HepG2 (cell line): ENCODE data around the gene ABCB6. TPM values are rescaled to one million over a fixed set of nuclear protein-coding genes. Genes with fewer than 3 reads are reported as not detected.
A peak's percentile ranks its signal among the peaks of the same experiment; 100 is the strongest.

Experiments
- ARID3A ChIP-seq: IDR thresholded peaks from 2 replicates; pipeline ENCODE4 v1.6.1; 2012; ENCODE audit warnings: low read depth, low read length, improper control_type of control experiment
- CHCHD3 ChIP-seq: sonication (generic); formaldehyde crosslinking; IDR thresholded peaks from 2 replicates; pipeline ENCODE4 v1.8.0; 2022; ENCODE audit warnings: mild to moderate bottlenecking, missing genetic modification reagents, moderate library complexity
- CHD4 ChIP-seq: fragments of 200-600 bp; sonication (generic); IDR thresholded peaks from 2 replicates; pipeline ENCODE4 v1.7.0; 2017; ENCODE audit warnings: mild to moderate bottlenecking, low read length, borderline replicate concordance
- KDM6A ChIP-seq: IDR thresholded peaks from 2 replicates; pipeline ENCODE4 v1.6.1; 2016; ENCODE audit warnings: low read depth
- MEIS2 ChIP-seq: sonication (generic); formaldehyde crosslinking; IDR thresholded peaks from 2 replicates; pipeline ENCODE4 v1.9.0; 2021; ENCODE audit warnings: mild to moderate bottlenecking, missing genetic modification reagents
- MTA1 ChIP-seq: sonication (generic); formaldehyde crosslinking; IDR thresholded peaks from 2 replicates; pipeline ENCODE4 v1.4.0; 2020; ENCODE audit warnings: missing genetic modification reagents, mild to moderate bottlenecking, borderline replicate concordance
- RBM39 ChIP-seq: fragments of 200-400 bp; formaldehyde crosslinking; IDR thresholded peaks from one replicate; pipeline ENCODE4 v1.6.1; 2018; ENCODE audit warnings: antibody characterized with exemption, mild to moderate bottlenecking, low read depth, low read length; ENCODE audit not compliant: poor library complexity, severe bottlenecking
- TBX3 ChIP-seq: fragments of 450-650 bp; IDR thresholded peaks from 2 replicates; pipeline ENCODE4 v1.6.1; 2017; ENCODE audit warnings: antibody characterized with exemption, mild to moderate bottlenecking, inconsistent platforms, borderline replicate concordance
- THAP11 ChIP-seq: IDR thresholded peaks from 2 replicates; pipeline ENCODE4 v1.6.1; 2016; ENCODE audit warnings: missing biosample characterization, missing genetic modification reagents
- XBP1 ChIP-seq: sonication (generic); formaldehyde crosslinking; IDR thresholded peaks from 2 replicates; pipeline ENCODE4 v1.5.0; 2020; ENCODE audit warnings: missing genetic modification reagents
- ZBTB46 ChIP-seq: sonication (generic); formaldehyde crosslinking; IDR thresholded peaks from 2 replicates; pipeline ENCODE4 v1.4.0; 2020; ENCODE audit warnings: mild to moderate bottlenecking, missing genetic modification reagents, borderline replicate concordance
- ZMYM2 ChIP-seq: sonication (generic); formaldehyde crosslinking; IDR thresholded peaks from 2 replicates; pipeline ENCODE4 v1.8.0; 2022; ENCODE audit warnings: mild to moderate bottlenecking, missing genetic modification reagents
- ZNF138 ChIP-seq: sonication (generic); formaldehyde crosslinking; IDR thresholded peaks from 2 replicates; pipeline ENCODE4 v1.5.0; 2020; ENCODE audit warnings: mild to moderate bottlenecking, low read depth, missing genetic modification reagents
- ZNF549 ChIP-seq: sonication (generic); formaldehyde crosslinking; IDR thresholded peaks from 2 replicates; pipeline ENCODE4 v1.5.0; 2020; ENCODE audit warnings: missing genetic modification reagents
- ZNF569 ChIP-seq: sonication (generic); formaldehyde crosslinking; IDR thresholded peaks from 2 replicates; pipeline ENCODE4 v1.5.0; 2020; ENCODE audit warnings: mild to moderate bottlenecking, missing genetic modification reagents, moderate library complexity, borderline replicate concordance
- ZNF7 ChIP-seq: IDR thresholded peaks from 2 replicates; pipeline ENCODE4 v1.6.1; 2016; ENCODE audit warnings: missing biosample characterization, missing genetic modification reagents
- ZNF75D ChIP-seq: sonication (generic); formaldehyde crosslinking; IDR thresholded peaks from 2 replicates; pipeline ENCODE4 v1.8.1; 2023; ENCODE audit warnings: missing genetic modification reagents, mild to moderate bottlenecking, borderline replicate concordance
- polyA plus RNA-seq, 8 experiments: library from polyadenylated mRNA; depleted of rRNA in 3 of 8; stranded (reverse) in 7 of 8; unstranded in 1 of 8; fragments of >200 nt; fragmentation: Illumina TruSeq in 4 of 8; extraction: Trizol in 4 of 8; gene quantifications; 2 replicates each; pipeline versions ENCODE4 v1.2.1 to v1.2.3, GENCODE V29; 2011 to 2016; ENCODE audit warnings: low read depth in 4 of 8, missing spikeins in 1 of 8, mixed read lengths in 1 of 8; ENCODE audit not compliant: insufficient read depth in 1 of 8
- total RNA-seq, 5 experiments: library from RNA; depleted of rRNA; stranded (reverse); fragments of >200 nt; fragmentation: Illumina TruSeq; extraction: Trizol; gene quantifications; 2 replicates each; pipeline ENCODE4 v1.2.3, GENCODE V29; 2016; ENCODE audit warnings: low read depth in 1 of 5
- TF ChIP-seq, protein P1 (sequence below): sonication (generic); formaldehyde crosslinking; IDR thresholded peaks from 2 replicates; pipeline ENCODE4 v1.4.0; 2020; ENCODE audit warnings: missing genetic modification reagents, borderline replicate concordance
- TF ChIP-seq, protein P2 (sequence below): sonication (generic); formaldehyde crosslinking; IDR thresholded peaks from 2 replicates; pipeline ENCODE4 v1.5.0; 2020; ENCODE audit warnings: missing genetic modification reagents
- TF ChIP-seq, protein P3 (sequence below): sonication (generic); formaldehyde crosslinking; conservative IDR thresholded peaks from 2 replicates; pipeline ENCODE4 v1.8.1; 2023; ENCODE audit warnings: missing genetic modification reagents

The ABCB6 gene
- total and polyA plus RNA-seq, 2 of the 13 experiments (the other 11 are each of a cell fraction or from before 2014, with no cell fraction given), result 91.1 to 137 TPM

DNA sequence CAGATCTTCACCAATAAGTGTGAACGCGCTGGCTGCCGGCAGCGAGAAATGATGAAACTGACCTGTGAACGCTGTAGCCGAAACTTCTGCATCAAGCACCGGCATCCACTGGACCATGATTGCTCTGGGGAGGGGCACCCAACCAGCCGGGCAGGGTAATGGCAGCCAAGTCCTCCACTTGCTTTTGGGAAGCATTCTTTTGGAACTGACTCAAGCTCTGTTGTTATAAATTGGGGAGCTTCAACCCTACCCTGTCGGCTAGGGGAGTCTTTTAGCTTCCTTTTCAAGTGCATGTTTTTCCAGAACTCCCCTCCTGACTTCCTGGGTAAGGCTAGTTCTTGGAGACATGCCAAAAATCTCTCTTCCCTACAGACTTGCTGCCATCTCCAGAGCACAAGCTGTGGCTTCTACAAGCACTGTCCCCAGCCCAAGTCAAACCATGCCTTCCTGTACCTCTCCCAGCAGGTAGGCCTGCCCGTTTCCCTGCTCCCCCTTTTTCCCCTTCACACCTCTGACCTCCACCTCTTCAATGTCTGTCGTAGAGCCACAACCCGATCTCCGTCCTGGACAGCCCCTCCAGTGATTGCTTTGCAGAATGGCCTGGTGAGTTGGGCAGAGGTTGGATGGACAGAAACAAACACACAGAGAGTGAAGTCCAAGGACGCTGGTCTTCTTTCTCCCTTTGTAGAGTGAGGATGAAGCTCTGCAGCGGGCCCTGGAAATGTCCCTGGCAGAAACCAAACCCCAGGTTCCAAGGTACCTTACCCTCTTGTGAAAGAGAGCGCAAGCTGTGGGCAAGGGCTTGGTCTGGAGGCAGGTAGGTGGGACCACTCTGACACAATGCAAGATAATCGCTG, 10.6 kb downstream of the ABCB6 start (continued):
- TF ChIP-seq ARID3A, result peak; percentile 41; the same call in 1 of the 2 replicates
- TF ChIP-seq ZNF138 (CRISPR knock-in tag), result no peak
- TF ChIP-seq ZMYM2, result 0 out of 2 replicates have a peak, but pooled peaks have one; percentile 15
- peak; percentile 71 for TF ChIP-seq THAP11 (CRISPR knock-in tag)
- TF ChIP-seq XBP1 (CRISPR knock-in tag), result no peak
- TF ChIP-seq MTA1 (CRISPR knock-in tag), result peak; percentile 82
- TF ChIP-seq ZNF75D (CRISPR knock-in tag), result no peak
- no peak; the same call in 1 of the 2 replicates for TF ChIP-seq ZBTB46 (CRISPR knock-in tag)
- peak; percentile 59; the same call in 1 of the 2 replicates for TF ChIP-seq MEIS2 (CRISPR knock-in tag)
- TF ChIP-seq TBX3, result peak; percentile 64
- TF ChIP-seq, protein P1, sequence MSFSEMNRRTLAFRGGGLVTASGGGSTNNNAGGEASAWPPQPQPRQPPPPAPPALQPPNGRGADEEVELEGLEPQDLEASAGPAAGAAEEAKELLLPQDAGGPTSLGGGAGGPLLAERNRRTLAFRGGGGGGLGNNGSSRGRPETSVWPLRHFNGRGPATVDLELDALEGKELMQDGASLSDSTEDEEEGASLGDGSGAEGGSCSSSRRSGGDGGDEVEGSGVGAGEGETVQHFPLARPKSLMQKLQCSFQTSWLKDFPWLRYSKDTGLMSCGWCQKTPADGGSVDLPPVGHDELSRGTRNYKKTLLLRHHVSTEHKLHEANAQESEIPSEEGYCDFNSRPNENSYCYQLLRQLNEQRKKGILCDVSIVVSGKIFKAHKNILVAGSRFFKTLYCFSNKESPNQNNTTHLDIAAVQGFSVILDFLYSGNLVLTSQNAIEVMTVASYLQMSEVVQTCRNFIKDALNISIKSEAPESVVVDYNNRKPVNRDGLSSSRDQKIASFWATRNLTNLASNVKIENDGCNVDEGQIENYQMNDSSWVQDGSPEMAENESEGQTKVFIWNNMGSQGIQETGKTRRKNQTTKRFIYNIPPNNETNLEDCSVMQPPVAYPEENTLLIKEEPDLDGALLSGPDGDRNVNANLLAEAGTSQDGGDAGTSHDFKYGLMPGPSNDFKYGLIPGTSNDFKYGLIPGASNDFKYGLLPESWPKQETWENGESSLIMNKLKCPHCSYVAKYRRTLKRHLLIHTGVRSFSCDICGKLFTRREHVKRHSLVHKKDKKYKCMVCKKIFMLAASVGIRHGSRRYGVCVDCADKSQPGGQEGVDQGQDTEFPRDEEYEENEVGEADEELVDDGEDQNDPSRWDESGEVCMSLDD (CRISPR knock-in tag), result 0 out of 2 replicates have a peak, but pooled peaks have one; percentile 57
- peak; percentile 30; the same call in 1 of the 2 replicates for TF ChIP-seq CHD4
- no peak for TF ChIP-seq CHCHD3 (CRISPR knock-in tag)
- no peak for TF ChIP-seq ZNF569 (CRISPR knock-in tag)
- no peak for TF ChIP-seq RBM39
- TF ChIP-seq, protein P2, sequence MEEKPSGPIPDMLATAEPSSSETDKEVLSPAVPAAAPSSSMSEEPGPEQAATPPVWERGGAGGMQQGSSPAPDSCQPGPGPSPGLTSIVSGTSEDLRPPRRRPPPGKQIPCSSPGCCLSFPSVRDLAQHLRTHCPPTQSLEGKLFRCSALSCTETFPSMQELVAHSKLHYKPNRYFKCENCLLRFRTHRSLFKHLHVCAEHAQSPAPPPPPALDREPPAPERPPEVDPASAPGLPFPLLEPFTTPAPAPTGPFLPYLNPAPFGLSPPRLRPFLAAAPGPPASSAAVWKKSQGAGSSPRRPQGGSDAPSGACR (CRISPR knock-in tag), result peak; percentile 51; the same call in 1 of the 2 replicates
- no peak for TF ChIP-seq ZNF7 (CRISPR knock-in tag)
- TF ChIP-seq ZNF549 (CRISPR knock-in tag), result no peak
- TF ChIP-seq, protein P3, sequence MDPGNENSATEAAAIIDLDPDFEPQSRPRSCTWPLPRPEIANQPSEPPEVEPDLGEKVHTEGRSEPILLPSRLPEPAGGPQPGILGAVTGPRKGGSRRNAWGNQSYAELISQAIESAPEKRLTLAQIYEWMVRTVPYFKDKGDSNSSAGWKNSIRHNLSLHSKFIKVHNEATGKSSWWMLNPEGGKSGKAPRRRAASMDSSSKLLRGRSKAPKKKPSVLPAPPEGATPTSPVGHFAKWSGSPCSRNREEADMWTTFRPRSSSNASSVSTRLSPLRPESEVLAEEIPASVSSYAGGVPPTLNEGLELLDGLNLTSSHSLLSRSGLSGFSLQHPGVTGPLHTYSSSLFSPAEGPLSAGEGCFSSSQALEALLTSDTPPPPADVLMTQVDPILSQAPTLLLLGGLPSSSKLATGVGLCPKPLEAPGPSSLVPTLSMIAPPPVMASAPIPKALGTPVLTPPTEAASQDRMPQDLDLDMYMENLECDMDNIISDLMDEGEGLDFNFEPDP (CRISPR knock-in tag), result no peak
- TF ChIP-seq KDM6A (CRISPR knock-in tag), result peak; percentile 92
